ENCODE measurements around the gene SLC12A8. TPM values are rescaled to one million over a fixed set of nuclear protein-coding genes. Genes with fewer than 3 reads are reported as not detected.

The SLC12A8 gene
- total RNA-seq, 1 experiment from 2014 or later: 7.1 TPM

DNA sequence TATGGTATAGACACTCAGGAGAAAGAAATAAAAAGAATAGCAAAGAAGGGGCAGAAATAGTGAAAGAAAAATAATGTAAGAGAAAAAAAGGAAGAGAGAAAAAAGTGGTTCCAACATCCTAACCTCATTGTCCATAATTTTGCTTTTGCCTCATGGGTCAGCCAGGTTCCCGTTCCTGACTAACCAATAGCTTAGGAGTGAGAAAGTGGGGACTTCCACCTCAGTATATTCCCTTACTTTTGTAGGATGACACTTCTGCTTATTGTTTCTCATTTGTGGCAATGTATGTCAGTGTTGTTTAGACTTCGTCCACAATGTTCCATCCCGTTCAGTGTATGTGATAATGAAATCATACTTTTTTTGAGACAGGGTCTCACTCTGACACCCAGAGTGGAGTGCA is 9.3 kb upstream of the SLC12A8 start:
- no peaks in the 10 kb centered on the region for H3K9me3 ChIP-seq (ENCODE audit: low read depth, low read length, poor library complexity, severe bottlenecking)
- TF ChIP-seq EZH2 (IDR thresholded peaks at IDR 0.05; ENCODE audit: borderline replicate concordance, low read depth, low read length, poor library complexity, severe bottlenecking): no peak
- TF ChIP-seq, protein P1, sequence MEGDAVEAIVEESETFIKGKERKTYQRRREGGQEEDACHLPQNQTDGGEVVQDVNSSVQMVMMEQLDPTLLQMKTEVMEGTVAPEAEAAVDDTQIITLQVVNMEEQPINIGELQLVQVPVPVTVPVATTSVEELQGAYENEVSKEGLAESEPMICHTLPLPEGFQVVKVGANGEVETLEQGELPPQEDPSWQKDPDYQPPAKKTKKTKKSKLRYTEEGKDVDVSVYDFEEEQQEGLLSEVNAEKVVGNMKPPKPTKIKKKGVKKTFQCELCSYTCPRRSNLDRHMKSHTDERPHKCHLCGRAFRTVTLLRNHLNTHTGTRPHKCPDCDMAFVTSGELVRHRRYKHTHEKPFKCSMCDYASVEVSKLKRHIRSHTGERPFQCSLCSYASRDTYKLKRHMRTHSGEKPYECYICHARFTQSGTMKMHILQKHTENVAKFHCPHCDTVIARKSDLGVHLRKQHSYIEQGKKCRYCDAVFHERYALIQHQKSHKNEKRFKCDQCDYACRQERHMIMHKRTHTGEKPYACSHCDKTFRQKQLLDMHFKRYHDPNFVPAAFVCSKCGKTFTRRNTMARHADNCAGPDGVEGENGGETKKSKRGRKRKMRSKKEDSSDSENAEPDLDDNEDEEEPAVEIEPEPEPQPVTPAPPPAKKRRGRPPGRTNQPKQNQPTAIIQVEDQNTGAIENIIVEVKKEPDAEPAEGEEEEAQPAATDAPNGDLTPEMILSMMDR (conservative IDR thresholded peaks at IDR 0.05; ENCODE audit: low read depth, low read length): no peak
- no TSS peak for BruUV-seq (replicated peaks)
- no peaks in the 10 kb centered on the region for H3K4me1 ChIP-seq (ENCODE audit: insufficient read depth, low read length, poor library complexity, severe bottlenecking)
- DNase-seq (ENCODE audit: low spot score): no peak
- no peak overlapping the region for H3K4me3 ChIP-seq (ENCODE audit: low read depth, low read length, poor library complexity, severe bottlenecking)
- ChIA-PET CTCF (no interaction called here), POLR2A (ENCODE audit: low non-redundant PET) (no interaction called here)
- no peaks in the 10 kb centered on the region for H3K27me3 ChIP-seq (replicated peaks; ENCODE audit: insufficient read depth, low read depth, low read length, poor library complexity)
- no peaks in the 10 kb centered on the region for H3K36me3 ChIP-seq (ENCODE audit: insufficient read depth, low read length, poor library complexity, severe bottlenecking)
- no peak overlapping the region for H3K27ac ChIP-seq (ENCODE audit: low read depth, low read length, poor library complexity, severe bottlenecking)
- intact Hi-C loops (cut with micrococcal nuclease; ENCODE audit: unreplicated experiment): no loop called here

DNA sequence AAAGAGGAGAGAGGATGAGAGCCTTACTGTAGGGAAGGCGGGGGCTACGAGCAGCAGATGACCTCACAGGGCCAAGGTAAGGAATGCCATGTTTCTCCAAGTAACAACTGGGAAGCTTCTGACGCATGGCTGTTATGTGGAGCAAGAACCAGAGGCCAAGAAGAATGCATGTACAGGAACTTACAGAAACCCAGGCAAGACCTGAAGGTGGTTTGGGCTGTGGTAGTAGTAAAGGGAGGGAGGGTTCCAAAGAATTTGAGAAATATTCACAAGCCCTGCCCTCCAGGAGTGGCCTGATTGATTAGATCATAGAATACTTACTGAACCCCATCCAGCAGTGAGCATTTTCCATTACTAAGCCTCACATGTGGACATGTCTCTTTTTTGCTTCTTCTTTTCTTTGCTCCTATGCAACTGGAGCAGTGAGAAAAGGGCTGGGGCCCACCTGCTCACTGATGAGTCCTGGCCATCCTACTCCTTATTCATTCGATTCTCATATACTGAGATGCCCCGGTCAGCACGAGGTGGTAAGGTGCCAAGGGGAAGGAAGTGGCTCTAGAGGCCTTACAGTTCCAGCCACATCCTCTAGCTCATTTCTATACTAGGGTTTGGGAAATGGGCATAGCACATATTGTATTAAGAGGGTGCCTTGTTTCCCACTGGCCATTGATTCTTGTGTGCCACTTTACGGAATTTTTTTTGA is 8.3 kb upstream of the SLC12A8 start:
- Histone ChIP-seq H3K36me3 (ENCODE audit: insufficient read depth, low read length, poor library complexity, severe bottlenecking) (no peaks in the 10 kb centered on the region), H3K9me3 (ENCODE audit: low read depth, low read length, poor library complexity, severe bottlenecking) (no peaks in the 10 kb centered on the region), H3K4me1 (ENCODE audit: insufficient read depth, low read length, poor library complexity, severe bottlenecking) (no peaks in the 10 kb centered on the region), H3K27me3 (replicated peaks; ENCODE audit: insufficient read depth, low read depth, low read length, poor library complexity) (no peaks in the 10 kb centered on the region), H3K27ac (ENCODE audit: low read depth, low read length, poor library complexity, severe bottlenecking) (no peak overlapping the region), H3K4me3 (ENCODE audit: low read depth, low read length, poor library complexity, severe bottlenecking) (no peak overlapping the region)
- intact Hi-C loops (cut with micrococcal nuclease; ENCODE audit: unreplicated experiment): no loop called here
- DNase-seq (ENCODE audit: low spot score): no peak
- no peak for TF ChIP-seq EZH2 (IDR thresholded peaks at IDR 0.05; ENCODE audit: borderline replicate concordance, low read depth, low read length, poor library complexity, severe bottlenecking)
- TF ChIP-seq, protein P1 (conservative IDR thresholded peaks at IDR 0.05; ENCODE audit: low read depth, low read length): no peak
- POLR2A ChIA-PET (ENCODE audit: low non-redundant PET): no interaction called here
- CTCF ChIA-PET: no interaction called here
- BruUV-seq (replicated peaks): no TSS peak

DNA sequence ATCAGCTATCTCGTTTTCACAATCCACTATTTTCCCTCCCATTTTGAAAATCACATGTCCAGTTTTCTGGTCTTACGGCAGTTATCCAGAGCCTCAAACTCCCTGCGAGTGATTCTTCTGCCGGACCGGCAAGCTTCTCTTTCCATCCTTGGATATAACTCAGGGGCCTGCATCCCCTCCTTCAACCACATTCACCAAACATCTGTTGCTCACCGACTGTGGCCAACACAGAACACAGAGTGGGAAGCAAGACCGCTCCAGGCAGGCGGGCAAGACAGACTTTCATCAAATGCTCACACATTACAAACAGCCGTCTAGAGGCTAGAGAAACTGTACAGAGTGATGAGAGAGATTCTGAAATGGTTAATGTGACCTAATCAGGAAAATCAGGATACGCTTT is 7.6 kb upstream of the SLC12A8 start:
- TF ChIP-seq EZH2 (IDR thresholded peaks at IDR 0.05; ENCODE audit: borderline replicate concordance, low read depth, low read length, poor library complexity, severe bottlenecking): no peak
- TF ChIP-seq, protein P1 (conservative IDR thresholded peaks at IDR 0.05; ENCODE audit: low read depth, low read length): no peak
- POLR2A ChIA-PET (ENCODE audit: low non-redundant PET): no interaction called here

More for the DNA sequence above, 7.6 kb upstream of the SLC12A8 start:
- Histone ChIP-seq H3K27ac (ENCODE audit: low read depth, low read length, poor library complexity, severe bottlenecking) (no peak overlapping the region), H3K4me3 (ENCODE audit: low read depth, low read length, poor library complexity, severe bottlenecking) (no peak overlapping the region), H3K4me1 (ENCODE audit: insufficient read depth, low read length, poor library complexity, severe bottlenecking) (no peaks in the 10 kb centered on the region), H3K9me3 (ENCODE audit: low read depth, low read length, poor library complexity, severe bottlenecking) (no peaks in the 10 kb centered on the region), H3K27me3 (replicated peaks; ENCODE audit: insufficient read depth, low read depth, low read length, poor library complexity) (no peaks in the 10 kb centered on the region), H3K36me3 (ENCODE audit: insufficient read depth, low read length, poor library complexity, severe bottlenecking) (no peaks in the 10 kb centered on the region)
- CTCF ChIA-PET: no interaction called here
- no peak for DNase-seq (ENCODE audit: low spot score)
- no TSS peak for BruUV-seq (replicated peaks)
- intact Hi-C loops (cut with micrococcal nuclease; ENCODE audit: unreplicated experiment): no loop called here
